Transverse colon (tissue), 4 donors: ENCODE data around the gene GPR18. TPM values are rescaled to one million over a fixed set of nuclear protein-coding genes. Genes with fewer than 3 reads are reported as not detected.
A peak's percentile ranks its signal among the peaks of the same experiment; 100 is the strongest.

Experiments used
- DNase-seq: peaks from one replicate; pipeline ENCODE4 v3.0.0-alpha.2; 2019
- H3K27ac ChIP-seq, 4 donors: fragments of 200-600 bp; sonication (generic); 2 replicates each; pipeline ENCODE4 v1.5.1; 2016 to 2018; ENCODE audit warnings: inconsistent platforms in 4 of 4
- H3K27me3 ChIP-seq: fragments of 200-600 bp; sonication (generic); 2 replicates; pipeline ENCODE4 v1.5.1; 2017; ENCODE audit warnings: inconsistent platforms
- H3K36me3 ChIP-seq, 4 donors: fragments of 200-600 bp; sonication (generic); 2 replicates each; pipeline ENCODE4 v1.5.1; 2017 to 2019; ENCODE audit warnings: inconsistent platforms in 4 of 4
- H3K4me1 ChIP-seq, 4 donors: fragments of 200-600 bp; sonication (generic); 2 replicates each; pipeline ENCODE4 v1.5.1; 2017 to 2020; ENCODE audit warnings: inconsistent platforms in 4 of 4
- H3K4me3 ChIP-seq, 4 donors: fragments of 200-600 bp; sonication (generic); 1 replicate in 1 of 4; 2 replicates in 3 of 4; pipeline versions ENCODE4 v1.5.1 to v1.6.1; 2017 to 2019; ENCODE audit warnings: inconsistent platforms in 4 of 4
- H3K9me3 ChIP-seq, 2 donors: fragments of 200-600 bp; sonication (generic); 2 replicates each; pipeline ENCODE4 v1.5.1; 2017 to 2019; ENCODE audit warnings: inconsistent platforms in 2 of 2
- CTCF ChIP-seq, 5 experiments: fragments of 200-600 bp in 3 of 5; fragments of 450-650 bp in 2 of 5; sonication (generic) in 3 of 5; IDR thresholded peaks; 1 replicate in 2 of 5; 2 replicates in 3 of 5; pipeline ENCODE4 v1.5.1; 2016 to 2017; ENCODE audit warnings: antibody characterized with exemption in 5 of 5, inconsistent platforms in 3 of 5, mild to moderate bottlenecking in 2 of 5, moderate library complexity in 1 of 5
- EP300 ChIP-seq: sonication (generic); formaldehyde crosslinking; IDR thresholded peaks from one replicate; pipeline ENCODE4 v1.6.1; 2017; ENCODE audit warnings: antibody characterized with exemption, low read depth
- POLR2A ChIP-seq: fragments of 450-650 bp; IDR thresholded peaks from one replicate; pipeline ENCODE4 v1.6.1; 2016; ENCODE audit warnings: antibody characterized with exemption, mild to moderate bottlenecking, moderate library complexity
- POLR2AphosphoS5 ChIP-seq, 3 donors: sonication (generic); formaldehyde crosslinking; IDR thresholded peaks; one replicate each; pipeline ENCODE4 v1.6.1; 2016; ENCODE audit warnings: antibody characterized with exemption in 3 of 3
- WGBS, 2 donors: methylation state at CpG; one replicate each; pipeline ENCODE4 v1.1.5; 2018; ENCODE audit warnings: low coverage in 1 of 2; 5-methylcytosine and 5-hydroxymethylcytosine counted together
- in situ Hi-C, 4 donors: fragments of 200-750 bp; cut with MboI; loops; one replicate each; pipeline versions ENCODE4 v1.15.0 to v1.15.1; 2017; ENCODE audit warnings: low sequenced_read_pairs in 3 of 4, low pct_ligation_motif_present in 1 of 4, low pct_unique_long_range_greater_than_20kb in 1 of 4
- intact Hi-C: fragments of 100-400 bp; cut with DNase I; formaldehyde crosslinking; loops from one replicate; pipeline ENCODE4 v1.15.1; 2023; ENCODE audit warnings: low total_unique reads
- total RNA-seq, 4 donors: library from RNA; depleted of rRNA; stranded (reverse); fragments of >200 nt; gene quantifications; one replicate each; pipeline ENCODE4 v1.1.0, GENCODE V29; 2016

The GPR18 gene
- total RNA-seq, 4 donors from 2014 or later, result 0.41 to 0.48 TPM; not detected in 2

GRCh38 chr13:99256709-99257108 lies 1.5 kb downstream of the GPR18 start:
- intact Hi-C loops, result no loop called here

GRCh38 chr13:99256283-99256682 lies 1.9 kb downstream of the GPR18 start:
- H3K4me3 ChIP-seq, result peak overlapping the region in 1 of 4 donors; percentile 6
- H3K27ac ChIP-seq, result no peak overlapping the region
- intact Hi-C loops, result no loop called here
- 68 to 81% methylated on average over 2 of the region's 2 CpGs for WGBS, 2 donors
- DNase-seq, result no peak
- peaks cover 0 to 6% (median 3%) of the 10 kb centered on the region in 4 donors for H3K36me3 ChIP-seq
- TF ChIP-seq CTCF (IDR thresholded peaks at IDR 0.05) (no peak), POLR2AphosphoS5 (IDR thresholded peaks at IDR 0.05) (no peak), POLR2A (no peak), EP300 (no peak)
- H3K9me3 ChIP-seq, result no peaks in the 10 kb centered on the region
- H3K4me1 ChIP-seq, result peaks cover 0 to 4% (median 0%) of the 10 kb centered on the region in 4 donors
- no peaks in the 10 kb centered on the region for H3K27me3 ChIP-seq
- in situ Hi-C loops, result no loop called here

More at GRCh38 chr13:99256709-99257108, 1.5 kb downstream of the GPR18 start:
- Histone ChIP-seq H3K36me3 (peaks cover 0 to 6% (median 3%) of the 10 kb centered on the region in 4 donors), H3K9me3 (no peaks in the 10 kb centered on the region), H3K4me3 (peak overlapping the region in 1 of 4 donors; percentile 6), H3K27me3 (no peaks in the 10 kb centered on the region), H3K27ac (no peak overlapping the region), H3K4me1 (peaks cover 0 to 4% (median 0%) of the 10 kb centered on the region in 4 donors)
- no peak for TF ChIP-seq EP300
- TF ChIP-seq CTCF (IDR thresholded peaks at IDR 0.05), result no peak
- TF ChIP-seq POLR2AphosphoS5 (IDR thresholded peaks at IDR 0.05), result no peak
- TF ChIP-seq POLR2A, result no peak
- in situ Hi-C loops, result no loop called here
- DNase-seq, result no peak
- 58 to 73% methylated on average over 3 of the region's 3 CpGs for WGBS, 2 donors

- 75 to 80% methylated on average over 2 to 10 of the region's 10 CpGs for WGBS, 2 donors
- in situ Hi-C loops, result no loop called here
Observed at GRCh38 chr13:99255271-99255670, 2.9 kb downstream of the GPR18 start.

GRCh38 chr13:99254830-99255229 lies 3.3 kb downstream of the GPR18 start:
- H3K27me3 ChIP-seq, result no peaks in the 10 kb centered on the region
- in situ Hi-C loops, result no loop called here
- no peaks in the 10 kb centered on the region for H3K9me3 ChIP-seq
- intact Hi-C loops, result no loop called here
- peaks cover 0 to 4% (median 0%) of the 10 kb centered on the region in 4 donors for H3K4me1 ChIP-seq
- H3K36me3 ChIP-seq, result peaks cover 0 to 6% (median 3%) of the 10 kb centered on the region in 4 donors
- no peak for TF ChIP-seq EP300
- no peak for DNase-seq
- WGBS, 2 donors, result 90 to 94% methylated on average over 12 to 14 of the region's 14 CpGs
- H3K4me3 ChIP-seq, result no peak overlapping the region
- no peak overlapping the region for H3K27ac ChIP-seq

More at GRCh38 chr13:99255271-99255670, 2.9 kb downstream of the GPR18 start:
- DNase-seq, result no peak
- Histone ChIP-seq H3K27me3 (no peaks in the 10 kb centered on the region), H3K9me3 (no peaks in the 10 kb centered on the region), H3K4me1 (peaks cover 0 to 4% (median 0%) of the 10 kb centered on the region in 4 donors), H3K27ac (no peak overlapping the region), H3K4me3 (no peak overlapping the region), H3K36me3 (peaks cover 0 to 6% (median 3%) of the 10 kb centered on the region in 4 donors)
- no peak for TF ChIP-seq POLR2AphosphoS5 (IDR thresholded peaks at IDR 0.05)
- no peak for TF ChIP-seq POLR2A
- no peak for TF ChIP-seq CTCF (IDR thresholded peaks at IDR 0.05)
- no peak for TF ChIP-seq EP300
- intact Hi-C loops, result no loop called here

GRCh38 chr13:99251921-99252320 lies 6.3 kb downstream of the GPR18 start:
- Histone ChIP-seq H3K36me3 (peaks cover 0 to 14% (median 5%) of the 10 kb centered on the region in 4 donors), H3K9me3 (no peaks in the 10 kb centered on the region), H3K27me3 (no peaks in the 10 kb centered on the region), H3K27ac (no peak overlapping the region), H3K4me3 (no peak overlapping the region), H3K4me1 (peaks cover 0 to 4% (median 0%) of the 10 kb centered on the region in 4 donors)
- in situ Hi-C loops, result no loop called here
- intact Hi-C loops, result no loop called here
- no peak for TF ChIP-seq POLR2A
- TF ChIP-seq EP300, result no peak
- TF ChIP-seq CTCF (IDR thresholded peaks at IDR 0.05), result no peak
- TF ChIP-seq POLR2AphosphoS5 (IDR thresholded peaks at IDR 0.05), result no peak
- WGBS, 2 donors, result 85 to 91% methylated on average over 4 of the region's 4 CpGs
- no peak for DNase-seq
